ENCODE results near the gene TBC1D8B. TPM values are rescaled to one million over a fixed set of nuclear protein-coding genes. Genes with fewer than 3 reads are reported as not detected.

TBC1D8B gene
- total RNA-seq, 1 experiment from 2014 or later = 0.03 TPM

Other genes with a start within 250 kb of the TBC1D8B start
- gene RADX, start 190.7 kb upstream of the TBC1D8B start, total RNA-seq (2014; rRNA removed; shearing (Covaris generic)) = 0.06 and 0.34 TPM in 2 replicates
- gene RNF128, start 76.0 kb upstream of the TBC1D8B start, total RNA-seq (2014; rRNA removed; shearing (Covaris generic)) = 0.43 TPM in 1 of 2 replicates, not detected in the other
- gene RIPPLY1, start 100.7 kb downstream of the TBC1D8B start, total RNA-seq (2014; rRNA removed; shearing (Covaris generic)) = not detected in 2 replicates
- not detected in 2 replicates for gene CLDN2, start 117.7 kb downstream of the TBC1D8B start, total RNA-seq (2014; rRNA removed; shearing (Covaris generic))
- gene MORC4, start 197.5 kb downstream of the TBC1D8B start, total RNA-seq (2014; rRNA removed; shearing (Covaris generic)) = 7.0 and 7.8 TPM in 2 replicates

All from G401 (cell line).